WTC11 (cell line): Measurements from ENCODE around the gene SNRPD1. TPM values are rescaled to one million over a fixed set of nuclear protein-coding genes. Genes with fewer than 3 reads are reported as not detected.

Experiments used
- ATAC-seq: fragments of 200-7000 bp; cut with Tn5 transposase; 2 replicates; pipeline ENCODE4 v1.10.0; 2021; ENCODE audit warnings: mild to moderate bottlenecking, moderate library complexity
- CTCF ChIA-PET: fragments of 300-600 bp; sonication (Branson Sonifier 250); formaldehyde crosslinking; loops from one replicate; lab custom pipeline; 2021; ENCODE audit warnings: antibody characterized with exemption; lab: Charles Lee
- POLR2A ChIA-PET: fragments of 350-600 bp; sonication (Branson Sonifier 250); formaldehyde crosslinking; loops from one replicate; lab custom pipeline; 2021; ENCODE audit warnings: antibody characterized with exemption; lab: Charles Lee
- DNase-seq: peaks from one replicate; pipeline ENCODE4 v3.0.0; 2021; ENCODE audit warnings: low spot score
- H3K27ac Mint-ChIP-seq: 2 replicates; pipeline ENCODE4 v1.8.0; 2021; ENCODE audit warnings: mixed read lengths
- H3K27me3 Mint-ChIP-seq: 2 replicates; pipeline ENCODE4 v1.8.0; 2021; ENCODE audit warnings: low read depth, mild to moderate bottlenecking, moderate library complexity, mixed read lengths
- H3K36me3 Mint-ChIP-seq: 2 replicates; pipeline ENCODE4 v1.8.0; 2021; ENCODE audit warnings: mixed read lengths
- H3K4me1 Mint-ChIP-seq: 2 replicates; pipeline ENCODE4 v1.8.0; 2022; ENCODE audit warnings: mixed read lengths
- H3K4me3 Mint-ChIP-seq: 2 replicates; pipeline ENCODE4 v1.8.0; 2021; ENCODE audit warnings: mild to moderate bottlenecking, moderate library complexity, mixed read lengths
- H3K9me3 Mint-ChIP-seq: 2 replicates; pipeline ENCODE4 v1.8.0; 2021; ENCODE audit warnings: mixed read lengths
- AFF4 ChIP-seq: sonication (generic); formaldehyde crosslinking; IDR thresholded peaks from 2 replicates; pipeline ENCODE4 v1.8.1; 2023; ENCODE audit warnings: mild to moderate bottlenecking, missing genetic modification reagents, borderline replicate concordance
- E2F1 ChIP-seq: sonication (generic); formaldehyde crosslinking; IDR thresholded peaks from 2 replicates; pipeline ENCODE4 v1.8.0; 2022; ENCODE audit warnings: mild to moderate bottlenecking, missing genetic modification reagents
- ELF4 ChIP-seq: sonication (generic); formaldehyde crosslinking; IDR thresholded peaks from 2 replicates; pipeline ENCODE4 v1.8.1; 2022; ENCODE audit warnings: low read depth, mild to moderate bottlenecking, moderate library complexity, missing genetic modification reagents
- FOXJ3 ChIP-seq: sonication (generic); formaldehyde crosslinking; IDR thresholded peaks from 2 replicates; pipeline ENCODE4 v1.9.0; 2021; ENCODE audit warnings: missing genetic modification reagents, mild to moderate bottlenecking, borderline replicate concordance
- FOXK1 ChIP-seq: sonication (generic); formaldehyde crosslinking; IDR thresholded peaks from 2 replicates; pipeline ENCODE4 v1.8.0; 2022; ENCODE audit warnings: mild to moderate bottlenecking, moderate library complexity, missing genetic modification reagents
- GRHL2 ChIP-seq: fragments of 250-450 bp; sonication (Bioruptor Pico); IDR thresholded peaks from 2 replicates; pipeline ENCODE4 v1.8.0; 2022; ENCODE audit warnings: mild to moderate bottlenecking, moderate library complexity; ENCODE audit not compliant: insufficient replicate concordance, severe bottlenecking
- IRF1 ChIP-seq: sonication (generic); formaldehyde crosslinking; IDR thresholded peaks from 2 replicates; pipeline ENCODE4 v1.8.0; 2023; ENCODE audit warnings: missing genetic modification reagents
- KAT7 ChIP-seq: sonication (generic); formaldehyde crosslinking; IDR thresholded peaks from 2 replicates; pipeline ENCODE4 v1.8.1; 2023; ENCODE audit warnings: missing genetic modification reagents, mild to moderate bottlenecking, borderline replicate concordance
- NR1H2 ChIP-seq: sonication (generic); formaldehyde crosslinking; IDR thresholded peaks from 2 replicates; pipeline ENCODE4 v1.9.0; 2021; ENCODE audit warnings: mild to moderate bottlenecking, moderate library complexity, missing genetic modification reagents
- PRDM15 ChIP-seq: sonication (generic); formaldehyde crosslinking; IDR thresholded peaks from 2 replicates; pipeline ENCODE4 v1.8.0; 2022; ENCODE audit warnings: missing genetic modification reagents
- RORB ChIP-seq: fragments of 250-450 bp; sonication (Bioruptor Pico); IDR thresholded peaks from 2 replicates; pipeline ENCODE4 v1.9.0; 2021; ENCODE audit warnings: mild to moderate bottlenecking
- SMAD4 ChIP-seq: sonication (generic); formaldehyde crosslinking; IDR thresholded peaks from 2 replicates; pipeline ENCODE4 v1.8.0; 2022; ENCODE audit warnings: mild to moderate bottlenecking, missing genetic modification reagents
- ZNF121 ChIP-seq: sonication (generic); formaldehyde crosslinking; IDR thresholded peaks from 2 replicates; pipeline ENCODE4 v1.8.0; 2023; ENCODE audit warnings: missing genetic modification reagents
- ZNF416 ChIP-seq: fragments of 250-450 bp; sonication (Bioruptor Pico); IDR thresholded peaks from 2 replicates; pipeline ENCODE4 v1.9.0; 2021; ENCODE audit warnings: mild to moderate bottlenecking, inconsistent platforms
- ZNF423 ChIP-seq: fragments of 250-450 bp; sonication (Bioruptor Pico); IDR thresholded peaks from 2 replicates; pipeline ENCODE4 v2.1.2; 2022; ENCODE audit warnings: mild to moderate bottlenecking, moderate library complexity
- ZNF425 ChIP-seq: fragments of 250-450 bp; sonication (Bioruptor Pico); conservative IDR thresholded peaks from 2 replicates; pipeline ENCODE4 v1.9.0; 2021; ENCODE audit warnings: mild to moderate bottlenecking
- ZNF532 ChIP-seq: fragments of 250-450 bp; sonication (Bioruptor Pico); IDR thresholded peaks from 2 replicates; pipeline ENCODE4 v1.9.0; 2021; ENCODE audit warnings: mild to moderate bottlenecking, borderline replicate concordance
- ZSCAN18 ChIP-seq: fragments of 250-450 bp; sonication (Bioruptor Pico); IDR thresholded peaks from 2 replicates; pipeline ENCODE4 v2.1.2; 2022; ENCODE audit warnings: mild to moderate bottlenecking, moderate library complexity
- total RNA-seq: library from RNA; stranded (reverse); gene quantifications from 3 replicates; pipeline ENCODE4 v1.2.3, GENCODE V29; 2021

Gene SNRPD1
- total RNA-seq, 1 experiment from 2014 or later = 137 TPM

GRCh38 chr18:21629089-21629832 is 17.1 kb downstream of the SNRPD1 start (continued):
- TF ChIP-seq AFF4 (CRISPR knock-in tag) = no peak
- no peak for TF ChIP-seq SMAD4 (CRISPR knock-in tag)
- TF ChIP-seq PRDM15 = no peak
- no peak for TF ChIP-seq KAT7 (CRISPR knock-in tag)
- TF ChIP-seq E2F1 (CRISPR knock-in tag) = no peak
- TF ChIP-seq GRHL2 (CRISPR knock-in tag) = no peak
- TF ChIP-seq, all 79 proteins: peak for 0

GRCh38 chr18:21632393-21632792 is 20.3 kb downstream of the SNRPD1 start:
- ChIA-PET CTCF (interaction anchor here (0.6 kb wide), 1 partner anchor 659 kb away, joined by 3 read pairs; no protein-coding TSS in a partner anchor), POLR2A (no interaction called here)
- no peak overlapping the region for H3K4me3 Mint-ChIP-seq
- no peaks in the 10 kb centered on the region for H3K27me3 Mint-ChIP-seq
- H3K4me1 Mint-ChIP-seq = no peaks in the 10 kb centered on the region
- DNase-seq = no peak
- peaks cover 52% of the 10 kb centered on the region for H3K36me3 Mint-ChIP-seq
- H3K27ac Mint-ChIP-seq = no peak overlapping the region
- H3K9me3 Mint-ChIP-seq = no peaks in the 10 kb centered on the region
- ATAC-seq = no peak
- TF ChIP-seq NR1H2 (no peak), ZNF121 (CRISPR knock-in tag) (no peak), ZNF416 (no peak), RORB (no peak), ZSCAN18 (no peak), ELF4 (CRISPR knock-in tag) (no peak), ZNF532 (CRISPR knock-in tag) (no peak), ZNF425 (CRISPR knock-in tag) (no peak), ZNF423 (CRISPR knock-in tag) (no peak), FOXK1 (no peak), IRF1 (CRISPR knock-in tag) (no peak), FOXJ3 (CRISPR knock-in tag) (no peak)
